HepG2 (cell line): ENCODE data around the gene DNAJC5. TPM values are rescaled to one million over a fixed set of nuclear protein-coding genes. Genes with fewer than 3 reads are reported as not detected.

Source experiments
- ARNTL ChIP-seq: sonication (generic); formaldehyde crosslinking; IDR thresholded peaks from 2 replicates; pipeline ENCODE4 v1.4.0; 2020; ENCODE audit warnings: mild to moderate bottlenecking, missing genetic modification reagents
- CBX1 ChIP-seq: IDR thresholded peaks from one replicate; pipeline ENCODE4 v1.6.1; 2016; ENCODE audit warnings: antibody characterized with exemption, low read depth
- EED ChIP-seq: sonication (generic); formaldehyde crosslinking; IDR thresholded peaks from 2 replicates; pipeline ENCODE4 v1.5.0; 2020; ENCODE audit warnings: mild to moderate bottlenecking, missing genetic modification reagents
- ELF4 ChIP-seq: sonication (generic); formaldehyde crosslinking; IDR thresholded peaks from 2 replicates; pipeline ENCODE4 v1.5.0; 2020; ENCODE audit warnings: missing genetic modification reagents, mild to moderate bottlenecking, moderate library complexity, borderline replicate concordance
- EZH2 ChIP-seq: conservative IDR thresholded peaks from 2 replicates; pipeline ENCODE4 v1.6.1; 2012; ENCODE audit warnings: mild to moderate bottlenecking, low read depth, low read length, moderate library complexity
- FOXC1 ChIP-seq: sonication (generic); formaldehyde crosslinking; IDR thresholded peaks from 2 replicates; pipeline ENCODE4 v1.8.0; 2022; ENCODE audit warnings: mild to moderate bottlenecking, missing genetic modification reagents, borderline replicate concordance
- FOXO1 ChIP-seq: sonication (generic); formaldehyde crosslinking; IDR thresholded peaks from 2 replicates; pipeline ENCODE4 v1.4.0; 2020; ENCODE audit warnings: missing genetic modification reagents
- KLF16 ChIP-seq, 2 experiments: sonication (generic) in 1 of 2; formaldehyde crosslinking in 1 of 2; IDR thresholded peaks; 2 replicates each; pipeline versions ENCODE4 v1.6.1 to v1.8.0; 2016 to 2023; ENCODE audit warnings: missing genetic modification reagents in 2 of 2, missing compliant biosample characterization in 1 of 2
- NCOA5 ChIP-seq: sonication (generic); formaldehyde crosslinking; IDR thresholded peaks from 2 replicates; pipeline ENCODE4 v1.4.0; 2020; ENCODE audit warnings: missing genetic modification reagents
- NFE2L1 ChIP-seq: sonication (generic); formaldehyde crosslinking; IDR thresholded peaks from 2 replicates; pipeline ENCODE4 v1.4.0; 2020; ENCODE audit warnings: missing genetic modification reagents, mild to moderate bottlenecking, borderline replicate concordance
- PHF8 ChIP-seq: sonication (generic); formaldehyde crosslinking; IDR thresholded peaks from 2 replicates; pipeline ENCODE4 v1.5.0; 2020; ENCODE audit warnings: missing genetic modification reagents
- STAG1 ChIP-seq: sonication (generic); formaldehyde crosslinking; IDR thresholded peaks from 2 replicates; pipeline ENCODE4 v1.4.0; 2020; ENCODE audit warnings: missing genetic modification reagents
- ZMAT5 ChIP-seq: sonication (generic); formaldehyde crosslinking; IDR thresholded peaks from 2 replicates; pipeline ENCODE4 v1.5.0; 2020; ENCODE audit warnings: mild to moderate bottlenecking, low read depth, missing genetic modification reagents, borderline replicate concordance
- ZNF207 ChIP-seq: fragments of 450-650 bp; IDR thresholded peaks from 2 replicates; pipeline ENCODE4 v1.6.1; 2016; ENCODE audit warnings: antibody characterized with exemption, borderline replicate concordance
- ZNF609 ChIP-seq: sonication (generic); formaldehyde crosslinking; IDR thresholded peaks from 2 replicates; pipeline ENCODE4 v1.4.0; 2020; ENCODE audit warnings: mild to moderate bottlenecking, missing genetic modification reagents, borderline replicate concordance
- ZNF629 ChIP-seq: sonication (generic); formaldehyde crosslinking; conservative IDR thresholded peaks from 2 replicates; pipeline ENCODE4 v1.5.0; 2020; ENCODE audit warnings: missing genetic modification reagents
- ZNF687 ChIP-seq: sonication (generic); formaldehyde crosslinking; IDR thresholded peaks from 2 replicates; pipeline ENCODE4 v1.5.1; 2020; ENCODE audit warnings: mild to moderate bottlenecking, missing genetic modification reagents, moderate library complexity
- ZNF772 ChIP-seq: sonication (generic); formaldehyde crosslinking; IDR thresholded peaks from 2 replicates; pipeline ENCODE4 v1.5.0; 2020; ENCODE audit warnings: mild to moderate bottlenecking, missing genetic modification reagents
- ZNF879 ChIP-seq: sonication (generic); formaldehyde crosslinking; IDR thresholded peaks from 2 replicates; pipeline ENCODE4 v1.8.1; 2023; ENCODE audit warnings: missing genetic modification reagents
- polyA plus RNA-seq, 8 experiments: library from polyadenylated mRNA; depleted of rRNA in 3 of 8; stranded (reverse) in 7 of 8; unstranded in 1 of 8; fragments of >200 nt; fragmentation: Illumina TruSeq in 4 of 8; extraction: Trizol in 4 of 8; gene quantifications; 2 replicates each; pipeline versions ENCODE4 v1.2.1 to v1.2.3, GENCODE V29; 2011 to 2016; ENCODE audit warnings: low read depth in 4 of 8, missing spikeins in 1 of 8, mixed read lengths in 1 of 8; ENCODE audit not compliant: insufficient read depth in 1 of 8
- total RNA-seq, 5 experiments: library from RNA; depleted of rRNA; stranded (reverse); fragments of >200 nt; fragmentation: Illumina TruSeq; extraction: Trizol; gene quantifications; 2 replicates each; pipeline ENCODE4 v1.2.3, GENCODE V29; 2016; ENCODE audit warnings: low read depth in 1 of 5
- TF ChIP-seq, protein P1 (sequence below): sonication (generic); formaldehyde crosslinking; IDR thresholded peaks from 2 replicates; pipeline ENCODE4 v1.4.0; 2020; ENCODE audit warnings: mild to moderate bottlenecking, missing genetic modification reagents
- TF ChIP-seq, protein P2 (sequence below): sonication (generic); formaldehyde crosslinking; IDR thresholded peaks from 2 replicates; pipeline ENCODE4 v1.5.0; 2020; ENCODE audit warnings: missing genetic modification reagents, mild to moderate bottlenecking, borderline replicate concordance

Gene DNAJC5
- total and polyA plus RNA-seq, 2 of the 13 experiments (the other 11 are each of a cell fraction or from before 2014, with no cell fraction given) = 42.8 to 64.5 TPM

DNA sequence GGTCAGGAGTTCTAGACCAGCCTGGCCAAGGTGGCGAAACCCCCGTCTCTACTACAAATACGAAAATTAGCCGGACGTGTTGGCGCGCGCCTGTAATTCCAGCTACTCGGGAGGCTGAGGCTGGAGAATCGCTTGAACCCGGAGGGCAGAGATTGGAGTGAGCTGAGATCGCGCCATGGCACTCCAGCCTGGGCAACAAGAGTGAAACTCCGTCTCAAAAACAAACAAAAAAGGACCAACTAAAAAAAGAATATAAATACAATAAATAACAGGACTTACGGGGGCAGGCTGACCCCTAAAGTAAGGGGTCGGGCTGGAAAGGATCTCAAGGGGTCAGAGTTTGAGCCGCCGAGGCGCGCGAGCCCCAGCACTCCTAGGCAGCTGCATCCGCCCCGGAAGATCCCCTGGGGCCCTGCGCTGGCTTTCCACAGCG, 30.4 kb upstream of the DNAJC5 start (continued):
- no peak for TF ChIP-seq STAG1 (CRISPR knock-in tag)
- no peak for TF ChIP-seq EZH2
- no peak for TF ChIP-seq NFE2L1 (CRISPR knock-in tag)
- TF ChIP-seq EED = peak; percentile 4; the same call in 1 of the 2 replicates
- peak in 1 of 2 experiments; percentile 8; a peak in 1 of 4 replicates for TF ChIP-seq KLF16 (CRISPR knock-in tag; IDR thresholded peaks at IDR 0.05)
- no peak for TF ChIP-seq ZNF687
- TF ChIP-seq ELF4 = no peak
- TF ChIP-seq FOXO1 (CRISPR knock-in tag) = no peak
- TF ChIP-seq, protein P1, sequence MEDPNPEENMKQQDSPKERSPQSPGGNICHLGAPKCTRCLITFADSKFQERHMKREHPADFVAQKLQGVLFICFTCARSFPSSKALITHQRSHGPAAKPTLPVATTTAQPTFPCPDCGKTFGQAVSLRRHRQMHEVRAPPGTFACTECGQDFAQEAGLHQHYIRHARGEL (CRISPR knock-in tag) = no peak
- TF ChIP-seq ZNF879 = no peak
- no peak for TF ChIP-seq PHF8 (CRISPR knock-in tag)
- no peak for TF ChIP-seq CBX1
- no peak for TF ChIP-seq ZNF207
- TF ChIP-seq ZNF629 (CRISPR knock-in tag) = no peak; the same call in 1 of the 2 replicates
- no peak for TF ChIP-seq FOXC1 (CRISPR knock-in tag)
- no peak; the same call in 1 of the 2 replicates for TF ChIP-seq ZNF772
- TF ChIP-seq, protein P2, sequence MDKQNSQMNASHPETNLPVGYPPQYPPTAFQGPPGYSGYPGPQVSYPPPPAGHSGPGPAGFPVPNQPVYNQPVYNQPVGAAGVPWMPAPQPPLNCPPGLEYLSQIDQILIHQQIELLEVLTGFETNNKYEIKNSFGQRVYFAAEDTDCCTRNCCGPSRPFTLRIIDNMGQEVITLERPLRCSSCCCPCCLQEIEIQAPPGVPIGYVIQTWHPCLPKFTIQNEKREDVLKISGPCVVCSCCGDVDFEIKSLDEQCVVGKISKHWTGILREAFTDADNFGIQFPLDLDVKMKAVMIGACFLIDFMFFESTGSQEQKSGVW (CRISPR knock-in tag) = no peak
- no peak for TF ChIP-seq ZNF609 (CRISPR knock-in tag)
- no peak for TF ChIP-seq ZMAT5 (CRISPR knock-in tag)
- no peak for TF ChIP-seq ARNTL (CRISPR knock-in tag)
- no peak for TF ChIP-seq NCOA5 (CRISPR knock-in tag)
